GM19023 (cell line): ENCODE measurements around the gene ERN2.
"Not testable (repeated sequence)": the region's sequence is repeated elsewhere in the genome, so short reads cannot be mapped to it uniquely, and the experiment has no call there.

ENCODE experiments used
- ATAC-seq: cut with Tn5 transposase; IDR thresholded peaks from one replicate; pipeline ENCODE4 v1.9.1; 2021; ENCODE audit warnings: mild to moderate bottlenecking, moderate library complexity; ENCODE audit not compliant: unreplicated experiment

The ERN2 gene

GRCh38 chr16:23712976-23713375, at the start of gene ERN2:
TSS of gene ERN2 (minus strand) at chr16:23713222. CDS start at chr16:23713187, 35 bp downstream.
- no peak for ATAC-seq

- ATAC-seq, result no peak
Observed at GRCh38 chr16:23757937-23758619, 45.1 kb upstream of the ERN2 start.

- ATAC-seq, result no peak
Observed at GRCh38 chr16:23757116-23757515, 44.1 kb upstream of the ERN2 start.

GRCh38 chr16:23755484-23755809, 42.4 kb upstream of the ERN2 start:
- no peak for ATAC-seq

- ATAC-seq, result no peak
Observed at GRCh38 chr16:23754594-23755483, 41.8 kb upstream of the ERN2 start, which contains the start of gene CHP2. TSS of gene CHP2 (plus strand) at chr16:23755026. CDS start at chr16:23755050, 24 bp downstream.

GRCh38 chr16:23753908-23754593, 41.0 kb upstream of the ERN2 start:
- ATAC-seq, result no peak

GRCh38 chr16:23751053-23751452, 38.0 kb upstream of the ERN2 start:
- ATAC-seq, result not testable (repeated sequence)

GRCh38 chr16:23748630-23749029, 35.6 kb upstream of the ERN2 start:
- ATAC-seq, result no peak

- no peak for ATAC-seq
Observed at GRCh38 chr16:23745263-23745662, 32.2 kb upstream of the ERN2 start.

GRCh38 chr16:23742766-23743165, 29.7 kb upstream of the ERN2 start:
- ATAC-seq, result no peak

GRCh38 chr16:23741675-23742303, 28.8 kb upstream of the ERN2 start:
- ATAC-seq, result no peak

- ATAC-seq, result no peak
Observed at GRCh38 chr16:23739516-23739915, 26.5 kb upstream of the ERN2 start.

GRCh38 chr16:23737423-23738028, 24.5 kb upstream of the ERN2 start:
- not testable (repeated sequence) for ATAC-seq

GRCh38 chr16:23734176-23734893, 21.3 kb upstream of the ERN2 start:
- no peak for ATAC-seq

GRCh38 chr16:23729503-23730424, 16.7 kb upstream of the ERN2 start:
- ATAC-seq, result no peak

GRCh38 chr16:23728112-23728477, 15.1 kb upstream of the ERN2 start:
- ATAC-seq, result no peak

GRCh38 chr16:23726710-23727109, 13.7 kb upstream of the ERN2 start:
- ATAC-seq, result no peak

- ATAC-seq, result no peak
Observed at GRCh38 chr16:23724785-23725131, 11.7 kb upstream of the ERN2 start.

- ATAC-seq, result no peak
Observed at GRCh38 chr16:23724096-23724784, 11.2 kb upstream of the ERN2 start.
